ENCODE results near the gene HOXA13.

Gene HOXA13

DNA sequence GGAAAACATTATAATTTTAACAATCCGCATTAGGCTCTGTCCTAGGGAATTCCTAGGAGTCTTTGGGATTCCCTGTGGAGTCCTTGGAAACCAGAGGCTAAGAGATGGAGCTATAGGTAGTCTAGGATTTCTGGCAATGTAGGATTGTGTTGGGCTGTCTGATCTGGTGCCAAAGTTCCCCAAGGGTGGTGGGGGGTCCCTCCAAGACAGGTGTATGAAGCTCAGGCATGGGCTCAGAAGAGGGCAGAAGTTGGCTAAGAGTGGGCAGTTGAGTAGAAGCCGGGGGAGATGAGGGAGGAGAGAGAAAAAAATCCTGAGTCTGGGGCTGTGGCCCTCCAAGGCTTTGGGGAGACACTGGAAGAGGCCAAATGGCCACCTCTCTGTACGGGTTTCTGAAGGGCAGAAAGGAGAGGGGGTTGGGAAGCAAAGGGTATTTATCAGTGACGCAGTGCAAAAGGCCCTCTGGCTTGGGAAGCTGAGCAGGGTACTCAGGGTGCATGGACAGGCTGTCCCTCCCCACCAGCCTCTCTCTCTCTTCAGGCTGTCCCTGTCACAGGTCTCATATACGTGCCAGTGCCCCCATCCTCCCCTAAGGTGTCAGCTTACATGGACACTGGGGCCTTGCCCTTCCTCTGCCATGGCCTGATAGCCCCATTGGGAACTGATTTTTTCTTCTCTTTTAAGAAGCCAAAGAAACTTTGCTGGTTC lies 53.2 kb downstream of the HOXA13 start:
- peak; percentile 46 for DNase-seq

- peak; percentile 52 for DNase-seq
These were observed 53.9 kb downstream of the HOXA13 start for GRCh38 chr7:27145914-27146412.

DNA sequence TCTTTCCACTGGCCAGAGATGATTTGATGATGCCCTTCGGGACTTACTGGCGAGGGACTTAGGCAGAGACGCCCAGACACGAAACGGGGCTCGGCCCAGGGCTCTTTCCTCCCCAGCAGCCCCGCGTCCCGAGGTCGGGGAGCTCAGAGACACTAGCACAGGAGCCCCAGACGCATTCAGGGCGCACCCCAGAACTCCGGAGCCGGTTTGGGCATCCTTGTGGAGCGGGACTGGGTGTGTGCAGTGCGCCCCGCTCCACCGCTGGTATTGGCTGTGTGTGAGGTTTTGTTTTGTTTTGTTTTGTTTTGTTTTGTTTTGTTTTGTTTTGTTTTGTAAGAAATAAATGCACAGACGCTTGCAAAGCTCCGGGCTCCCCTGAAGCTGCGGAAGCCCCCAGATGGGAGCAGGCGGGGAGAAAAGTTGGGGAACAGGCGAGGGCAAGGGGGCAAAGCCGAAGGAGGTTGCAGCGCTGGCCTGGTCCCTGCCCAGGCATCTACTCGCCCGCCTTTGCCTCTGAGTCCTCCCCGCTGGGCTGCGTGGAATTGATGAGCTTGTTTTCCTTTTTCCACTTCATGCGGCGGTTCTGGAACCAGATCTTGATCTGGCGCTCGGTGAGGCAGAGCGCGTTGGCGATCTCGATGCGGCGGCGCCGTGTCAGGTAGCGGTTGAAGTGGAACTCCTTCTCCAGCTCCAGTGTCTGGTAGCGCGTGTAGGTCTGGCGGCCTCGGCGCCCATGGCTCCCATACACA lies 54.6 kb downstream of the HOXA13 start:
- peak; percentile 72 for DNase-seq

DNA sequence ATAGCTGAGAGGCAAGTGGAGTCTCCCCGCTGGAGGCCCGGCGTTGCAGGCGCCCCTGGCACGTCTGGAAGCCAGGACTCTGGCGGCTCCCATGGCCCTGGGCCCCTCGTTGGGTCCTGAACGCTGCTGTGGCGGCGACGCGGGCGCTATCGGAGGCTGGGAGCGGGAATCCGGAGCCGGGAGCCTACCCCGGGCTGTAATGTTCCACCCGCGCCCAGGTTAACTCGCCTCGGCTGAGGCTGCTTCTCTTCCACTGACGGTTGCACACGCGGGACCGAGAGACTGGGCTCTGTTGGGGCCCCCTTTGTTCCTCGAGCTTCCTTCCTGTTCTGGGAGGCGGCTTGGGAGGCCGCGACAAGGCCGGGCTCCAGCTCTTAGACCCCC lies 55.1 kb downstream of the HOXA13 start:
- DNase-seq: peak; percentile 66

Data from right forelimb (tissue), 1 donor.